ENCODE data around the gene SDF2L1.

DNA sequence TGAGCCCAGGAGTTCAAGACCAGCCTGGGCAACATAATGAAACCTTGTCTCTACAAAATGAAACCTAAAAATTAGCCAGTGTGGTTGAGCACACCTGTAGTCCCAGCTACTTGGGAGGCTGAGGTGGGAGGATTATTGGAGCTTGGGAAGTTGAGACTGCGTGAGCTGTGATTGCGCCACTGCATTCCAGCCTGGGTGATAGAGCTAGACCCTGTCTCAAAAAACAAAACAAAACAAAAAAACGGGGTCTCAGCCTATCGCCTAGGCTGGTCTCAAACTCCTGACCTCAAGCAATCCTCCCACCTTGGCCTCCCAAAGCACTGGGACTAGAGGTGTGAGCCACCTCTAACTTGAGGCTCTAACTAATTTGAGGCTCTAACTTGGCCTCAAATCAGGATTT, 37.3 kb downstream of the SDF2L1 start:
- no peak for TF ChIP-seq CTCF (IDR thresholded peaks at IDR 0.05)
- TF ChIP-seq POLR2A (IDR thresholded peaks at IDR 0.05): no peak

Measured in suprapubic skin (tissue), 3 donors.